Transverse colon (tissue), 4 donors: ENCODE data around the gene PDE8A. TPM values are rescaled to one million over a fixed set of nuclear protein-coding genes. Genes with fewer than 3 reads are reported as not detected.

ENCODE experiments used
- DNase-seq: peaks from one replicate; pipeline ENCODE4 v3.0.0-alpha.2; 2019
- H3K27ac ChIP-seq, 4 donors: fragments of 200-600 bp; sonication (generic); 2 replicates each; pipeline ENCODE4 v1.5.1; 2016 to 2018; ENCODE audit warnings: inconsistent platforms in 4 of 4
- H3K27me3 ChIP-seq: fragments of 200-600 bp; sonication (generic); 2 replicates; pipeline ENCODE4 v1.5.1; 2017; ENCODE audit warnings: inconsistent platforms
- H3K36me3 ChIP-seq, 4 donors: fragments of 200-600 bp; sonication (generic); 2 replicates each; pipeline ENCODE4 v1.5.1; 2017 to 2019; ENCODE audit warnings: inconsistent platforms in 4 of 4
- H3K4me1 ChIP-seq, 4 donors: fragments of 200-600 bp; sonication (generic); 2 replicates each; pipeline ENCODE4 v1.5.1; 2017 to 2020; ENCODE audit warnings: inconsistent platforms in 4 of 4
- H3K4me3 ChIP-seq, 4 donors: fragments of 200-600 bp; sonication (generic); 1 replicate in 1 of 4; 2 replicates in 3 of 4; pipeline versions ENCODE4 v1.5.1 to v1.6.1; 2017 to 2019; ENCODE audit warnings: inconsistent platforms in 4 of 4
- H3K9me3 ChIP-seq, 2 donors: fragments of 200-600 bp; sonication (generic); 2 replicates each; pipeline ENCODE4 v1.5.1; 2017 to 2019; ENCODE audit warnings: inconsistent platforms in 2 of 2
- CTCF ChIP-seq, 5 experiments: fragments of 200-600 bp in 3 of 5; fragments of 450-650 bp in 2 of 5; sonication (generic) in 3 of 5; IDR thresholded peaks; 1 replicate in 2 of 5; 2 replicates in 3 of 5; pipeline ENCODE4 v1.5.1; 2016 to 2017; ENCODE audit warnings: antibody characterized with exemption in 5 of 5, inconsistent platforms in 3 of 5, mild to moderate bottlenecking in 2 of 5, moderate library complexity in 1 of 5
- EP300 ChIP-seq: sonication (generic); formaldehyde crosslinking; IDR thresholded peaks from one replicate; pipeline ENCODE4 v1.6.1; 2017; ENCODE audit warnings: antibody characterized with exemption, low read depth
- POLR2A ChIP-seq: fragments of 450-650 bp; IDR thresholded peaks from one replicate; pipeline ENCODE4 v1.6.1; 2016; ENCODE audit warnings: antibody characterized with exemption, mild to moderate bottlenecking, moderate library complexity
- POLR2AphosphoS5 ChIP-seq, 3 donors: sonication (generic); formaldehyde crosslinking; IDR thresholded peaks; one replicate each; pipeline ENCODE4 v1.6.1; 2016; ENCODE audit warnings: antibody characterized with exemption in 3 of 3
- WGBS, 2 donors: methylation state at CpG; one replicate each; pipeline ENCODE4 v1.1.5; 2018; ENCODE audit warnings: low coverage in 1 of 2; 5-methylcytosine and 5-hydroxymethylcytosine counted together
- in situ Hi-C, 4 donors: fragments of 200-750 bp; cut with MboI; loops; one replicate each; pipeline versions ENCODE4 v1.15.0 to v1.15.1; 2017; ENCODE audit warnings: low sequenced_read_pairs in 3 of 4, low pct_ligation_motif_present in 1 of 4, low pct_unique_long_range_greater_than_20kb in 1 of 4
- intact Hi-C: fragments of 100-400 bp; cut with DNase I; formaldehyde crosslinking; loops from one replicate; pipeline ENCODE4 v1.15.1; 2023; ENCODE audit warnings: low total_unique reads
- total RNA-seq, 4 donors: library from RNA; depleted of rRNA; stranded (reverse); fragments of >200 nt; gene quantifications; one replicate each; pipeline ENCODE4 v1.1.0, GENCODE V29; 2016

Gene PDE8A
- total RNA-seq, 4 donors from 2014 or later = 115 to 188 (median 165) TPM

GRCh38 chr15:85155857-85156256, 174.2 kb downstream of the PDE8A start:
- intact Hi-C loops (no loop called here), in situ Hi-C loops (loop anchor here in 3 of 4 donors (25.0 kb wide), 1 partner anchor 131 kb away; no protein-coding TSS in a partner anchor)
- Histone ChIP-seq H3K27me3 (no peaks in the 10 kb centered on the region), H3K36me3 (no peaks in the 10 kb centered on the region), H3K27ac (no peak overlapping the region), H3K4me1 (no peaks in the 10 kb centered on the region), H3K4me3 (no peak overlapping the region), H3K9me3 (no peaks in the 10 kb centered on the region)
- WGBS, 2 donors = 75% methylated on average over 1 of the region's 1 CpG; no CpG with 5 or more reads in 1 of the 2 donors
- TF ChIP-seq CTCF (IDR thresholded peaks at IDR 0.05) = no peak
- no peak for TF ChIP-seq POLR2A
- no peak for TF ChIP-seq EP300
- TF ChIP-seq POLR2AphosphoS5 (IDR thresholded peaks at IDR 0.05) = no peak
- DNase-seq = no peak

GRCh38 chr15:85157344-85157743, 175.7 kb downstream of the PDE8A start:
- Histone ChIP-seq H3K27me3 (no peaks in the 10 kb centered on the region), H3K27ac (no peak overlapping the region), H3K4me3 (no peak overlapping the region), H3K9me3 (peaks cover 5 to 9% of the 10 kb centered on the region in 2 donors), H3K36me3 (no peaks in the 10 kb centered on the region), H3K4me1 (no peaks in the 10 kb centered on the region)
- in situ Hi-C loops = loop anchor here in 3 of 4 donors (25.0 kb wide), 1 partner anchor 130 kb away; no protein-coding TSS in a partner anchor
- intact Hi-C loops = no loop called here
- DNase-seq = no peak
- TF ChIP-seq CTCF (IDR thresholded peaks at IDR 0.05) (no peak), POLR2A (no peak), EP300 (no peak), POLR2AphosphoS5 (IDR thresholded peaks at IDR 0.05) (no peak)

- H3K27me3 ChIP-seq = no peaks in the 10 kb centered on the region
- no peak overlapping the region for H3K27ac ChIP-seq
- H3K4me1 ChIP-seq = no peaks in the 10 kb centered on the region
- no peak for DNase-seq
- 83 to 100% methylated on average over 1 of the region's 1 CpG for WGBS, 2 donors
- no peak overlapping the region for H3K4me3 ChIP-seq
- intact Hi-C loops (no loop called here), in situ Hi-C loops (loop anchor here in 3 of 4 donors (25.0 kb wide), 1 partner anchor 125 kb away; no protein-coding TSS in a partner anchor)
- TF ChIP-seq CTCF (IDR thresholded peaks at IDR 0.05) (no peak), EP300 (no peak), POLR2A (no peak), POLR2AphosphoS5 (IDR thresholded peaks at IDR 0.05) (no peak)
- H3K9me3 ChIP-seq = peaks cover 5 to 17% of the 10 kb centered on the region in 2 donors
- no peaks in the 10 kb centered on the region for H3K36me3 ChIP-seq
Measured at GRCh38 chr15:85162237-85162636, 180.6 kb downstream of the PDE8A start.

- H3K27ac ChIP-seq = no peak overlapping the region
- H3K4me3 ChIP-seq = no peak overlapping the region
- intact Hi-C loops (no loop called here), in situ Hi-C loops (loop anchor here in 3 of 4 donors (25.0 kb wide), 1 partner anchor 122 kb away; no protein-coding TSS in a partner anchor)
- DNase-seq = no peak
- TF ChIP-seq POLR2A = no peak
- no peak for TF ChIP-seq EP300
- no peak for TF ChIP-seq POLR2AphosphoS5 (IDR thresholded peaks at IDR 0.05)
- TF ChIP-seq CTCF (IDR thresholded peaks at IDR 0.05) = no peak
- 51 to 52% methylated on average over 5 to 7 of the region's 7 CpGs for WGBS, 2 donors
- no peaks in the 10 kb centered on the region for H3K36me3 ChIP-seq
- peaks cover 5 to 17% of the 10 kb centered on the region in 2 donors for H3K9me3 ChIP-seq
- H3K27me3 ChIP-seq = peaks cover 17% of the 10 kb centered on the region
- peaks cover 0 to 9% (median 2%) of the 10 kb centered on the region in 4 donors for H3K4me1 ChIP-seq
Measured at GRCh38 chr15:85164841-85165466, 183.3 kb downstream of the PDE8A start.
